HepG2 (cell line): ENCODE data around the gene DESI2. TPM values are rescaled to one million over a fixed set of nuclear protein-coding genes. Genes with fewer than 3 reads are reported as not detected.

ENCODE experiments used
- ATAC-seq: fragments of 200-7000 bp; cut with Tn5 transposase; 3 replicates; pipeline ENCODE4 v1.9.1; 2020; ENCODE audit warnings: mild to moderate bottlenecking, moderate library complexity
- BruUV-seq: library from RNA; stranded (reverse); fragments of 400-500 nt; replicated peaks from 2 replicates; lab custom pipeline; 2021; lab: Mats Ljungman, UMichigan
- CTCF ChIA-PET: fragments of 300-600 bp; formaldehyde crosslinking; extraction: SDS; loops from one replicate; lab custom pipeline; 2021; ENCODE audit warnings: low total read pairs, inconsistent platforms, low intra/inter-chr PET ratio; lab: Yijun Ruan, JAX
- POLR2A ChIA-PET: fragments of 350-600 bp; sonication (Branson Sonifier 250); formaldehyde crosslinking; loops from one replicate; lab custom pipeline; 2020; ENCODE audit warnings: antibody characterized with exemption, inconsistent platforms; lab: Yijun Ruan, JAX
- DNase-seq: peaks from one replicate; pipeline ENCODE4 v3.0.0-alpha.2; 2015; ENCODE audit warnings: low spot score
- FAIRE-seq: peaks from 3 replicates; lab custom pipeline; 2011; peaks lifted over from hg19 to GRCh38; lab: Jason Lieb, UNC
- H2AFZ ChIP-seq: one replicate; pipeline ENCODE4 v1.6.1; 2011; ENCODE audit warnings: low read length, inconsistent platforms
- H3K27ac ChIP-seq: fragments of 300-600 bp; 3 replicates; pipeline ENCODE4 v1.8.0; 2011; ENCODE audit warnings: mixed run types, mild to moderate bottlenecking, mixed read lengths, low read length, inconsistent platforms; ENCODE audit not compliant: insufficient read depth; ENCODE audit errors: extremely low read length
- H3K27me3 ChIP-seq, 2 experiments: fragments of 200-600 bp in 1 of 2; 2 replicates in 1 of 2; 3 replicates in 1 of 2; pipeline versions ENCODE4 v1.6.0 to v1.8.0; 2011; ENCODE audit warnings: low read length in 2 of 2, mild to moderate bottlenecking in 2 of 2, moderate library complexity in 2 of 2, inconsistent platforms in 1 of 2; ENCODE audit not compliant: insufficient read depth in 2 of 2, control insufficient read depth in 1 of 2
- H3K36me3 ChIP-seq, 2 experiments: fragments of 200-600 bp in 1 of 2; replicated peaks in 1 of 2; 2 replicates in 1 of 2; 3 replicates in 1 of 2; pipeline versions ENCODE4 v1.5.1 to v1.8.0; 2011; ENCODE audit warnings: low read length in 2 of 2, inconsistent platforms in 1 of 2; ENCODE audit not compliant: insufficient read depth in 2 of 2, control insufficient read depth in 1 of 2
- H3K4me1 ChIP-seq: 2 replicates; pipeline ENCODE4 v1.5.1; 2012; ENCODE audit warnings: low read length, inconsistent platforms; ENCODE audit not compliant: insufficient read depth
- H3K4me2 ChIP-seq: 2 replicates; pipeline ENCODE4 v1.6.0; 2011; ENCODE audit warnings: low read depth, low read length, inconsistent platforms
- H3K4me3 ChIP-seq, 3 experiments: fragments of 200-600 bp in 1 of 3; sonication (generic), shearing (Covaris generic) in 1 of 3; replicated peaks in 1 of 3; 2 replicates each; pipeline ENCODE4 v1.5.1; 2011 to 2016; ENCODE audit warnings: low read length in 3 of 3, inconsistent platforms in 2 of 3, low read depth in 2 of 3, mild to moderate bottlenecking in 2 of 3, control low read depth in 1 of 3, mixed read lengths in 1 of 3; ENCODE audit not compliant: insufficient read depth in 1 of 3
- H3K79me2 ChIP-seq: one replicate; pipeline ENCODE4 v1.6.1; 2011; ENCODE audit warnings: low read length, inconsistent platforms; ENCODE audit not compliant: insufficient read depth
- H3K9ac ChIP-seq: 2 replicates; pipeline ENCODE4 v1.6.0; 2011; ENCODE audit warnings: mild to moderate bottlenecking, low read depth, low read length, inconsistent platforms; ENCODE audit not compliant: insufficient read depth
- H3K9me3 ChIP-seq: 2 replicates; pipeline ENCODE4 v1.5.1; 2012; ENCODE audit warnings: mild to moderate bottlenecking, low read length
- H4K20me1 ChIP-seq: 2 replicates; pipeline ENCODE4 v1.6.0; 2011; ENCODE audit warnings: inconsistent platforms, mild to moderate bottlenecking, low read length, moderate library complexity; ENCODE audit not compliant: insufficient read depth
- FOXO1 ChIP-seq: sonication (generic); formaldehyde crosslinking; IDR thresholded peaks from 2 replicates; pipeline ENCODE4 v1.4.0; 2020; ENCODE audit warnings: missing genetic modification reagents
- PHF20 ChIP-seq: sonication (generic); formaldehyde crosslinking; IDR thresholded peaks from 2 replicates; pipeline ENCODE4 v1.5.0; 2020; ENCODE audit warnings: mild to moderate bottlenecking, missing genetic modification reagents
- SP4 ChIP-seq: sonication (generic); formaldehyde crosslinking; IDR thresholded peaks from 2 replicates; pipeline ENCODE4 v1.8.1; 2023; ENCODE audit warnings: mild to moderate bottlenecking, missing genetic modification reagents
- U2AF2 ChIP-seq: fragments of 200-400 bp; formaldehyde crosslinking; IDR thresholded peaks from 2 replicates; pipeline ENCODE4 v1.6.1; 2017; ENCODE audit warnings: low read depth, mild to moderate bottlenecking, low read length
- ZNF414 ChIP-seq: sonication (generic); formaldehyde crosslinking; IDR thresholded peaks from 2 replicates; pipeline ENCODE4 v1.5.0; 2020; ENCODE audit warnings: missing genetic modification reagents
- WGBS: methylation state at CpG from one replicate; pipeline ENCODE4 v1.1.6; 2017; ENCODE audit warnings: low lambda C conversion rate; 5-methylcytosine and 5-hydroxymethylcytosine counted together
- in situ Hi-C: cut with HindIII; loops from 2 replicates; pipeline ENCODE4 v1.10.0; 2017; ENCODE audit warnings: low pct_unique_long_range_greater_than_20kb; ENCODE audit not compliant: extremely low pct_ligation_motif_present
- intact Hi-C: fragments of 100-400 bp; cut with micrococcal nuclease; formaldehyde crosslinking; loops from one replicate; pipeline ENCODE4 v1.10.0; 2022; ENCODE audit not compliant: unreplicated experiment
- polyA plus RNA-seq, 8 experiments: library from polyadenylated mRNA; depleted of rRNA in 3 of 8; stranded (reverse) in 7 of 8; unstranded in 1 of 8; fragments of >200 nt; fragmentation: Illumina TruSeq in 4 of 8; extraction: Trizol in 4 of 8; gene quantifications; 2 replicates each; pipeline versions ENCODE4 v1.2.1 to v1.2.3, GENCODE V29; 2011 to 2016; ENCODE audit warnings: low read depth in 4 of 8, missing spikeins in 1 of 8, mixed read lengths in 1 of 8; ENCODE audit not compliant: insufficient read depth in 1 of 8
- total RNA-seq, 5 experiments: library from RNA; depleted of rRNA; stranded (reverse); fragments of >200 nt; fragmentation: Illumina TruSeq; extraction: Trizol; gene quantifications; 2 replicates each; pipeline ENCODE4 v1.2.3, GENCODE V29; 2016; ENCODE audit warnings: low read depth in 1 of 5
- TF ChIP-seq, protein P1 (sequence below): sonication (generic); formaldehyde crosslinking; IDR thresholded peaks from 2 replicates; pipeline ENCODE4 v1.4.0; 2020; ENCODE audit warnings: mild to moderate bottlenecking, missing genetic modification reagents, borderline replicate concordance

DESI2 gene
- total and polyA plus RNA-seq, 2 of the 13 experiments (the other 11 are each of a cell fraction or from before 2014, with no cell fraction given): 23.1 to 42.2 TPM

GRCh38 chr1:244645414-244645813 lies 7.5 kb upstream of the DESI2 start:
- Histone ChIP-seq H4K20me1 (no peaks in the 10 kb centered on the region), H3K9ac (no peak overlapping the region), H3K4me3 (no peak overlapping the region), H3K36me3 (no peaks in the 10 kb centered on the region), H3K4me1 (no peaks in the 10 kb centered on the region), H3K27me3 (peaks cover 0 to 9% of the 10 kb centered on the region in 2 experiments; a peak in 2 of 5 replicates), H2AFZ (no peak overlapping the region), H3K27ac (no peak overlapping the region), H3K79me2 (no peaks in the 10 kb centered on the region), H3K9me3 (no peaks in the 10 kb centered on the region), H3K4me2 (no peak overlapping the region)
- intact Hi-C loops (no loop called here), in situ Hi-C loops (no loop called here)
- no peak for FAIRE-seq
- no peak for DNase-seq
- CTCF ChIA-PET: no interaction called here
- 25% methylated on average over 4 of the region's 6 CpGs for WGBS
- BruUV-seq: no TSS peak
- no peak for ATAC-seq
- no peak for TF ChIP-seq PHF20 (CRISPR knock-in tag)
- TF ChIP-seq U2AF2: no peak
- TF ChIP-seq SP4 (CRISPR knock-in tag): no peak
- TF ChIP-seq, protein P1, sequence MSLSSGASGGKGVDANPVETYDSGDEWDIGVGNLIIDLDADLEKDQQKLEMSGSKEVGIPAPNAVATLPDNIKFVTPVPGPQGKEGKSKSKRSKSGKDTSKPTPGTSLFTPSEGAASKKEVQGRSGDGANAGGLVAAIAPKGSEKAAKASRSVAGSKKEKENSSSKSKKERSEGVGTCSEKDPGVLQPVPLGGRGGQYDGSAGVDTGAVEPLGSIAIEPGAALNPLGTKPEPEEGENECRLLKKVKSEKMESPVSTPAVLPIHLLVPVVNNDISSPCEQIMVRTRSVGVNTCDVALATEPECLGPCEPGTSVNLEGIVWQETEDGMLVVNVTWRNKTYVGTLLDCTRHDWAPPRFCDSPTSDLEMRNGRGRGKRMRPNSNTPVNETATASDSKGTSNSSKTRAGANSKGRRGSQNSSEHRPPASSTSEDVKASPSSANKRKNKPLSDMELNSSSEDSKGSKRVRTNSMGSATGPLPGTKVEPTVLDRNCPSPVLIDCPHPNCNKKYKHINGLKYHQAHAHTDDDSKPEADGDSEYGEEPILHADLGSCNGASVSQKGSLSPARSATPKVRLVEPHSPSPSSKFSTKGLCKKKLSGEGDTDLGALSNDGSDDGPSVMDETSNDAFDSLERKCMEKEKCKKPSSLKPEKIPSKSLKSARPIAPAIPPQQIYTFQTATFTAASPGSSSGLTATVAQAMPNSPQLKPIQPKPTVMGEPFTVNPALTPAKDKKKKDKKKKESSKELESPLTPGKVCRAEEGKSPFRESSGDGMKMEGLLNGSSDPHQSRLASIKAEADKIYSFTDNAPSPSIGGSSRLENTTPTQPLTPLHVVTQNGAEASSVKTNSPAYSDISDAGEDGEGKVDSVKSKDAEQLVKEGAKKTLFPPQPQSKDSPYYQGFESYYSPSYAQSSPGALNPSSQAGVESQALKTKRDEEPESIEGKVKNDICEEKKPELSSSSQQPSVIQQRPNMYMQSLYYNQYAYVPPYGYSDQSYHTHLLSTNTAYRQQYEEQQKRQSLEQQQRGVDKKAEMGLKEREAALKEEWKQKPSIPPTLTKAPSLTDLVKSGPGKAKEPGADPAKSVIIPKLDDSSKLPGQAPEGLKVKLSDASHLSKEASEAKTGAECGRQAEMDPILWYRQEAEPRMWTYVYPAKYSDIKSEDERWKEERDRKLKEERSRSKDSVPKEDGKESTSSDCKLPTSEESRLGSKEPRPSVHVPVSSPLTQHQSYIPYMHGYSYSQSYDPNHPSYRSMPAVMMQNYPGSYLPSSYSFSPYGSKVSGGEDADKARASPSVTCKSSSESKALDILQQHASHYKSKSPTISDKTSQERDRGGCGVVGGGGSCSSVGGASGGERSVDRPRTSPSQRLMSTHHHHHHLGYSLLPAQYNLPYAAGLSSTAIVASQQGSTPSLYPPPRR: no peak
- no peak for TF ChIP-seq FOXO1
- TF ChIP-seq ZNF414 (CRISPR knock-in tag): no peak
- POLR2A ChIA-PET: no interaction called here
